DND-41 (cell line): ENCODE data around the gene IGF2BP3.
"Not testable (repeated sequence)": the region's sequence is repeated elsewhere in the genome, so short reads cannot be mapped to it uniquely, and the experiment has no call there.

Experiments used
- ATAC-seq: fragments of 200-7000 bp; cut with Tn5 transposase; 3 replicates; pipeline ENCODE4 v1.9.1; 2021; ENCODE audit warnings: low read depth; ENCODE audit not compliant: insufficient read depth
- DNase-seq: peaks from one replicate; pipeline ENCODE4 v3.0.0-alpha.2; 2020
- H2AFZ ChIP-seq: 2 replicates; pipeline ENCODE4 v1.6.0; 2012; ENCODE audit warnings: low read depth, low read length
- H3K27ac ChIP-seq: 2 replicates; pipeline ENCODE4 v1.5.1; 2012; ENCODE audit warnings: low read length, inconsistent platforms
- H3K27me3 ChIP-seq: fragments of 200-600 bp; sonication (generic); 2 replicates; pipeline ENCODE4 v1.6.0; 2012; ENCODE audit warnings: low read length, mild to moderate bottlenecking, inconsistent platforms; ENCODE audit not compliant: insufficient read depth, poor library complexity
- H3K36me3 ChIP-seq: 2 replicates; pipeline ENCODE4 v1.5.1; 2012; ENCODE audit warnings: low read length, inconsistent platforms; ENCODE audit not compliant: insufficient read depth
- H3K4me1 ChIP-seq: 2 replicates; pipeline ENCODE4 v1.5.1; 2012; ENCODE audit warnings: mild to moderate bottlenecking, low read length; ENCODE audit not compliant: insufficient read depth
- H3K4me2 ChIP-seq: 2 replicates; pipeline ENCODE4 v1.6.0; 2012; ENCODE audit warnings: mild to moderate bottlenecking, moderate library complexity, low read length, inconsistent platforms; ENCODE audit not compliant: insufficient read depth
- H3K4me3 ChIP-seq, 2 experiments: fragments of 200-600 bp in 1 of 2; shearing (Covaris generic) in 1 of 2; 2 replicates each; pipeline ENCODE4 v1.5.1; 2012 to 2016; ENCODE audit warnings: inconsistent platforms in 2 of 2, low read length in 2 of 2, mild to moderate bottlenecking in 2 of 2, low read depth in 1 of 2, moderate library complexity in 1 of 2
- H3K79me2 ChIP-seq: 2 replicates; pipeline ENCODE4 v1.6.0; 2012; ENCODE audit warnings: low read length, inconsistent platforms; ENCODE audit not compliant: insufficient read depth
- H3K9ac ChIP-seq: 2 replicates; pipeline ENCODE4 v1.6.0; 2012; ENCODE audit warnings: low read depth, mild to moderate bottlenecking, inconsistent platforms, low read length, moderate library complexity
- H3K9me3 ChIP-seq: 2 replicates; pipeline ENCODE4 v1.5.1; 2012; ENCODE audit warnings: low read length, moderate library complexity, mild to moderate bottlenecking, inconsistent platforms; ENCODE audit not compliant: insufficient read depth, severe bottlenecking
- H4K20me1 ChIP-seq: 2 replicates; pipeline ENCODE4 v1.6.0; 2012; ENCODE audit warnings: low read length; ENCODE audit not compliant: insufficient read depth
- CTCF ChIP-seq: IDR thresholded peaks from 2 replicates; pipeline ENCODE4 v1.5.1; 2012; ENCODE audit warnings: borderline replicate concordance, low read length, moderate library complexity, mild to moderate bottlenecking; ENCODE audit not compliant: poor library complexity, severe bottlenecking; ENCODE audit errors: extremely low read depth
- EZH2 ChIP-seq: IDR thresholded peaks from 3 replicates; pipeline ENCODE4 v1.6.1; 2012; ENCODE audit warnings: borderline replicate concordance, low read depth, mild to moderate bottlenecking, moderate library complexity, low read length, inconsistent platforms; ENCODE audit not compliant: severe bottlenecking

The IGF2BP3 gene

GRCh38 chr7:23404546-23405239, 65.6 kb downstream of the IGF2BP3 start:
- H3K27ac ChIP-seq: no peak overlapping the region
- DNase-seq: no peak
- H3K4me1 ChIP-seq: no peaks in the 10 kb centered on the region
- no peaks in the 10 kb centered on the region for H3K27me3 ChIP-seq
- H3K9ac ChIP-seq: no peak overlapping the region
- ATAC-seq: no peak
- H3K79me2 ChIP-seq: no peaks in the 10 kb centered on the region
- TF ChIP-seq CTCF (no peak), EZH2 (no peak)
- no peaks in the 10 kb centered on the region for H3K36me3 ChIP-seq
- no peak overlapping the region for H3K4me2 ChIP-seq
- no peak overlapping the region for H2AFZ ChIP-seq
- H4K20me1 ChIP-seq: no peaks in the 10 kb centered on the region
- H3K4me3 ChIP-seq: no peak overlapping the region
- no peaks in the 10 kb centered on the region for H3K9me3 ChIP-seq

- Histone ChIP-seq H3K9ac (no peak overlapping the region), H3K4me3 (no peak overlapping the region), H3K27me3 (no peaks in the 10 kb centered on the region), H3K4me2 (no peak overlapping the region), H2AFZ (no peak overlapping the region), H3K27ac (no peak overlapping the region), H3K9me3 (no peaks in the 10 kb centered on the region), H4K20me1 (no peaks in the 10 kb centered on the region), H3K4me1 (no peaks in the 10 kb centered on the region), H3K79me2 (no peaks in the 10 kb centered on the region), H3K36me3 (no peaks in the 10 kb centered on the region)
- no peak for DNase-seq
- TF ChIP-seq EZH2 (no peak), CTCF (no peak)
- no peak for ATAC-seq
Observed at GRCh38 chr7:23403970-23404369, 66.3 kb downstream of the IGF2BP3 start.

GRCh38 chr7:23398090-23398489, 72.2 kb downstream of the IGF2BP3 start:
- H2AFZ ChIP-seq, H3K9me3 ChIP-seq, H3K27me3 ChIP-seq, ATAC-seq, DNase-seq, H3K36me3 ChIP-seq, H3K4me3 ChIP-seq, H3K27ac ChIP-seq, H4K20me1 ChIP-seq, H3K9ac ChIP-seq, H3K4me1 ChIP-seq, H3K79me2 ChIP-seq, H3K4me2 ChIP-seq: not testable (repeated sequence)

- Histone ChIP-seq H3K4me1 (no peaks in the 10 kb centered on the region), H3K79me2 (no peaks in the 10 kb centered on the region), H3K4me2 (no peak overlapping the region), H2AFZ (no peak overlapping the region), H3K36me3 (no peaks in the 10 kb centered on the region), H3K27ac (no peak overlapping the region), H3K9ac (no peak overlapping the region), H3K27me3 (no peaks in the 10 kb centered on the region), H3K9me3 (no peaks in the 10 kb centered on the region), H3K4me3 (no peak overlapping the region), H4K20me1 (no peaks in the 10 kb centered on the region)
- TF ChIP-seq CTCF: no peak
- TF ChIP-seq EZH2: no peak
- DNase-seq (no peak), ATAC-seq (no peak)
Observed at GRCh38 chr7:23397241-23397640, 73.0 kb downstream of the IGF2BP3 start.
